SK-N-SH (cell line): ENCODE results near the gene TMOD3. TPM values are rescaled to one million over a fixed set of nuclear protein-coding genes. Genes with fewer than 3 reads are reported as not detected.

Experiments used
- CTCF ChIA-PET: fragments of 300-600, 350-600 bp; formaldehyde crosslinking; extraction: SDS; loops from one replicate; lab custom pipeline; 2021; lab: Yijun Ruan, JAX
- POLR2A ChIA-PET: fragments of 350-600 bp; sonication (Branson Sonifier 250); formaldehyde crosslinking; extraction: SDS; loops from one replicate; lab custom pipeline; 2020; ENCODE audit warnings: antibody characterized with exemption, inconsistent platforms; lab: Yijun Ruan, JAX
- DNase-seq: peaks from one replicate; pipeline ENCODE4 v3.0.0; 2012
- H2AFZ ChIP-seq: fragments of 200-600 bp; sonication (generic); 2 replicates; pipeline ENCODE4 v1.8.1; 2016; ENCODE audit warnings: antibody characterized with exemption, mild to moderate bottlenecking, low read depth
- H3F3A ChIP-seq: fragments of 200-600 bp; sonication (generic); replicated peaks from 2 replicates; pipeline ENCODE3; 2016; ENCODE audit warnings: antibody characterized with exemption, mild to moderate bottlenecking; ENCODE audit not compliant: insufficient read depth
- H3K27ac ChIP-seq, 2 experiments: fragments of 200-500 bp in 1 of 2; fragments of 200-600 bp in 1 of 2; sonication (Bioruptor generic) in 1 of 2; sonication (generic), shearing (Covaris generic) in 1 of 2; 2 replicates each; pipeline versions ENCODE4 v1.5.1 to v1.6.1; 2014 to 2016; ENCODE audit warnings: low read depth in 2 of 2, inconsistent platforms in 1 of 2, low read length in 1 of 2, mild to moderate bottlenecking in 1 of 2, mixed read lengths in 1 of 2
- H3K27me3 ChIP-seq: fragments of 200-600 bp; sonication (generic), shearing (Covaris generic); 2 replicates; pipeline ENCODE4 v1.6.1; 2016; ENCODE audit warnings: mixed run types; ENCODE audit not compliant: insufficient read depth
- H3K36me3 ChIP-seq, 2 experiments: fragments of 200-500 bp in 1 of 2; fragments of 200-600 bp in 1 of 2; sonication (Bioruptor generic) in 1 of 2; sonication (generic) in 1 of 2; replicated peaks in 1 of 2; 2 replicates each; pipeline versions ENCODE3 to v1.5.1; 2014 to 2016; ENCODE audit warnings: low read length in 1 of 2, mild to moderate bottlenecking in 1 of 2; ENCODE audit not compliant: insufficient read depth in 2 of 2, control insufficient read depth in 1 of 2
- H3K4me1 ChIP-seq, 2 experiments: fragments of 200-500 bp in 1 of 2; fragments of 200-600 bp in 1 of 2; sonication (Bioruptor generic) in 1 of 2; sonication (generic), shearing (Covaris generic) in 1 of 2; 2 replicates each; pipeline versions ENCODE4 v1.5.1 to v1.6.1; 2014 to 2016; ENCODE audit warnings: low read depth in 1 of 2, low read length in 1 of 2, mixed run types in 1 of 2; ENCODE audit not compliant: insufficient read depth in 2 of 2, control insufficient read depth in 1 of 2
- H3K4me2 ChIP-seq: fragments of 200-600 bp; sonication (generic), shearing (Covaris generic); 2 replicates; pipeline ENCODE4 v1.6.1; 2017; ENCODE audit warnings: mixed run types
- H3K4me3 ChIP-seq, 2 experiments: fragments of 200-500 bp in 1 of 2; fragments of 200-600 bp in 1 of 2; sonication (Bioruptor generic) in 1 of 2; sonication (generic), shearing (Covaris generic) in 1 of 2; 2 replicates each; pipeline versions ENCODE4 v1.5.1 to v1.8.1; 2014 to 2016; ENCODE audit warnings: low read depth in 2 of 2, inconsistent platforms in 1 of 2, low read length in 1 of 2, mild to moderate bottlenecking in 1 of 2, mixed read lengths in 1 of 2, moderate library complexity in 1 of 2
- H3K79me2 ChIP-seq: fragments of 200-600 bp; sonication (generic); 2 replicates; pipeline ENCODE4 v1.8.1; 2017; ENCODE audit warnings: mild to moderate bottlenecking; ENCODE audit not compliant: insufficient read depth
- H3K9ac ChIP-seq: fragments of 200-600 bp; sonication (generic); 2 replicates; pipeline ENCODE4 v1.6.1; 2017; ENCODE audit warnings: mixed run types
- H3K9me2 ChIP-seq: fragments of 200-600 bp; sonication (generic); 2 replicates; pipeline ENCODE4 v1.6.1; 2017; ENCODE audit warnings: mixed run types
- H3K9me3 ChIP-seq: fragments of 200-600 bp; sonication (generic); 2 replicates; pipeline ENCODE4 v1.6.1; 2017; ENCODE audit warnings: mixed run types, mild to moderate bottlenecking, moderate library complexity
- H4K20me1 ChIP-seq: fragments of 200-600 bp; sonication (generic); 2 replicates; pipeline ENCODE4 v1.6.1; 2017; ENCODE audit warnings: mild to moderate bottlenecking, mixed run types; ENCODE audit not compliant: insufficient read depth
- CHD2 ChIP-seq: fragments of 150-350 bp; IDR thresholded peaks from 2 replicates; pipeline ENCODE4 v1.6.1; 2018; ENCODE audit warnings: low read length; ENCODE audit not compliant: partially characterized antibody
- FOXM1 ChIP-seq: IDR thresholded peaks from 2 replicates; pipeline ENCODE4 v1.4.0; 2012; ENCODE audit warnings: low read depth, mild to moderate bottlenecking
- JUND ChIP-seq: IDR thresholded peaks from 2 replicates; pipeline ENCODE4 v1.4.0; 2012
- MEF2A ChIP-seq: IDR thresholded peaks from 2 replicates; pipeline ENCODE4 v1.4.0; 2012; ENCODE audit warnings: low read depth, borderline replicate concordance
- NRF1 ChIP-seq: IDR thresholded peaks from 2 replicates; pipeline ENCODE4 v1.6.1; 2012; ENCODE audit warnings: low read depth, mild to moderate bottlenecking, low read length
- RFX5 ChIP-seq: IDR thresholded peaks from 2 replicates; pipeline ENCODE4 v1.6.1; 2012; ENCODE audit warnings: mild to moderate bottlenecking, improper control_type of control experiment, low read length
- SIN3A ChIP-seq: IDR thresholded peaks from 2 replicates; pipeline ENCODE4 v1.6.1; 2012; ENCODE audit warnings: low read depth, mild to moderate bottlenecking, low read length, moderate library complexity, borderline replicate concordance
- SMC3 ChIP-seq: IDR thresholded peaks from 2 replicates; pipeline ENCODE4 v1.6.1; 2012; ENCODE audit warnings: low read depth, low read length, improper control_type of control experiment
- TEAD4 ChIP-seq: IDR thresholded peaks from 2 replicates; pipeline ENCODE4 v1.4.0; 2012; ENCODE audit warnings: mild to moderate bottlenecking, borderline replicate concordance; ENCODE audit not compliant: insufficient read depth
- WGBS: methylation state at CpG from one replicate; pipeline ENCODE4 v1.1.6; 2017; ENCODE audit warnings: low lambda C conversion rate; 5-methylcytosine and 5-hydroxymethylcytosine counted together
- polyA plus RNA-seq, 3 experiments: library from polyadenylated mRNA; depleted of rRNA; stranded (reverse); fragments of >200 nt; gene quantifications; 2 replicates each; pipeline ENCODE4 v1.2.3, GENCODE V29; 2012
- TF ChIP-seq, protein P1 (sequence below): fragments of 150-350 bp; IDR thresholded peaks from 2 replicates; pipeline ENCODE4 v1.6.1; 2017; ENCODE audit warnings: antibody characterized with exemption, low read length, low read depth, borderline replicate concordance
- TF ChIP-seq, protein P2 (sequence below): IDR thresholded peaks from 2 replicates; pipeline ENCODE4 v1.4.0; 2012; ENCODE audit warnings: low read depth, borderline replicate concordance

The TMOD3 gene
- polyA plus RNA-seq, 1 of the 3 experiments (the other 2 are of a cell fraction): 6.0 TPM

DNA sequence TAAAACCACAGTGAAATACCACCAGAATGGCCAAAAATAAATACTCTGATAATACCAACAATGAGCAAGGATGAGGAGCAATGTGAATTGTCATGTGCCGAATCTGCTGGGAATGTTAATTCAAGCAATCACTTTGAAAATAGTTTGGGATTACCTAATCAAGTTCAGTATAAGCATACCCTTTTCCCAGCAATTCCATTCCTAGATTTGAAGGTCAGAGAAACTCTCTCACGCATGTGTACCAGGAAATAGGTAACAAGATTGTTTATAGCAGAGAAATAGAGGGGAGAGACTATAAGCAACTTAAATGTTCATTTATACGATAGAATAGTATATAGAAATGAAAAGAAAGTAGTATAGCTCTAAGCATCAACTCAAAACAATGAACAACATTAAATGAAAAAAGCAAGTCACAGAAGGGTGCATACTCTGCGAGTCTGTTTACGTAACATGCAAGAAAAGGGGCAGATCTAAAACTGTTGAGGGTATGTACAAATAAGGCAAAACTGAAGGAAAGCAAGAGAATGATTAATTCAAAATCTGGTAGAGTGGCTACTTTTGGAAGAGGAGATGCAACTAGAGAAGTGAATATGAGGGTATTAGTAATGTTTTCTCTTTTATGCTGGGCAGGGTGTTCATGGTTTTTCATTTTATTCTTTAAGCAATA is 27.4 kb downstream of the TMOD3 start:
- no peaks in the 10 kb centered on the region for H3K27me3 ChIP-seq
- H4K20me1 ChIP-seq: peaks cover 50% of the 10 kb centered on the region
- H3K27ac ChIP-seq: no peak overlapping the region
- ChIA-PET POLR2A (no interaction called here), CTCF (interaction anchor here (1.6 to 2.0 kb wide), 2 partner anchors 18 to 32 kb away, joined by 4 to 5 read pairs; no protein-coding TSS in a partner anchor)
- H3K4me3 ChIP-seq: no peak overlapping the region
- H3K79me2 ChIP-seq: peaks cover 99% of the 10 kb centered on the region
- H3K4me1 ChIP-seq: peaks cover 0 to 17% of the 10 kb centered on the region in 2 experiments; a peak in 1 of 4 replicates
- H3K9ac ChIP-seq: no peak overlapping the region
- no peak for DNase-seq
- TF ChIP-seq SMC3: no peak
- H3K4me2 ChIP-seq: no peak overlapping the region
- no peaks in the 10 kb centered on the region for H3K9me3 ChIP-seq
- WGBS: 86% methylated on average over 5 of the region's 5 CpGs
- no peaks in the 10 kb centered on the region for H3F3A ChIP-seq
- H2AFZ ChIP-seq: no peak overlapping the region
- H3K9me2 ChIP-seq: no peaks in the 10 kb centered on the region
- H3K36me3 ChIP-seq: peaks cover 0 to 12% of the 10 kb centered on the region in 2 experiments

DNA sequence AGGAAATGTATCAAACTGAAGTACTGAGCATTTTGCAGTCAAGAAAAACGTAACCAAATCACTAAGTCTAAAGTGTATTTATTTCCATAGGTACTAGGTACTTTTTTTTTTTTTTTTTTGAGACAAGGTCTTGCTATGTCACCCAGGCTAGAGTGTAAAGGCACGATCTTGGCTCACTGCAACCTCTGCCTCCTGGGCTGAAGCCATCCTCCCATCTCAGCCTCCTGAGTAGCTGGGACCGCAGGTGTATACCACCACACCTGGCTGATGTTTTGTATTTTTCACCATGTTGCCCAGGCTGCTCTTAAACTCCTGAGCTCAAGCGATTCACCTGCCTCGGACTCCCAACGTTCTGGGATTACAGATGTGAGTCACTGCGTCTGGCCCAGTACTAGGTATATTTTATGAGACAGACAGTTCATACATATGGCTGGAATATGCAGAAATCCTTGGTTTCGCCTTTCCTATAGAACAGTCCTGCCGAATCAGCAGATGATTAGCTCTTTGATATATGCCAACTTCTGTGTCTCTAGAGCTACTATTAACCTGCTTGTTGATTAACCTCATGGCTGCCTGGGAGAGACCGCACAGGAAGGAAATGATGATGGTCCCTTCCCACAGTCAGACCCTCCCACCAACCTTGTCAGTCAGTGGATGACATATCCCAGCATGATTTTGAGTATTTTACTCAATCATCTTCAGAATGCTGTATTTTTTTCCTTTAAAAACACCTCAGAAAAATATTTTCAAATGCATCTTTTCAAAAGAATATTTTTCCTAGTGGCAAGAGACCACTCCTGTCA is 32.3 kb downstream of the TMOD3 start:
- no peak overlapping the region for H3K27ac ChIP-seq
- peaks cover 12 to 30% of the 10 kb centered on the region in 2 experiments for H3K36me3 ChIP-seq
- H3K4me3 ChIP-seq: no peak overlapping the region
- H3F3A ChIP-seq: no peaks in the 10 kb centered on the region
- H3K9ac ChIP-seq: no peak overlapping the region
- WGBS: 80% methylated on average over 9 of the region's 10 CpGs
- no peak for DNase-seq
- peaks cover 20% of the 10 kb centered on the region for H4K20me1 ChIP-seq
- H3K9me2 ChIP-seq: no peaks in the 10 kb centered on the region
- H3K27me3 ChIP-seq: no peaks in the 10 kb centered on the region
- ChIA-PET CTCF (interaction anchor here (1.5 to 1.8 kb wide), 2 partner anchors 14 to 26 kb away, joined by 3 read pairs; no protein-coding TSS in a partner anchor), POLR2A (no interaction called here)
- no peak overlapping the region for H2AFZ ChIP-seq
- H3K79me2 ChIP-seq: peaks cover 99% of the 10 kb centered on the region
- no peak overlapping the region for H3K4me2 ChIP-seq
- H3K9me3 ChIP-seq: no peaks in the 10 kb centered on the region
- H3K4me1 ChIP-seq: peaks cover 0 to 7% of the 10 kb centered on the region in 2 experiments; a peak in 2 of 4 replicates
- TF ChIP-seq, protein P1, sequence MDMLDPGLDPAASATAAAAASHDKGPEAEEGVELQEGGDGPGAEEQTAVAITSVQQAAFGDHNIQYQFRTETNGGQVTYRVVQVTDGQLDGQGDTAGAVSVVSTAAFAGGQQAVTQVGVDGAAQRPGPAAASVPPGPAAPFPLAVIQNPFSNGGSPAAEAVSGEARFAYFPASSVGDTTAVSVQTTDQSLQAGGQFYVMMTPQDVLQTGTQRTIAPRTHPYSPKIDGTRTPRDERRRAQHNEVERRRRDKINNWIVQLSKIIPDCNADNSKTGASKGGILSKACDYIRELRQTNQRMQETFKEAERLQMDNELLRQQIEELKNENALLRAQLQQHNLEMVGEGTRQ: no peak
- TF ChIP-seq JUND (no peak), FOXM1 (no peak), RFX5 (no peak), SIN3A (no peak), MEF2A (no peak), NRF1 (no peak)

DNA sequence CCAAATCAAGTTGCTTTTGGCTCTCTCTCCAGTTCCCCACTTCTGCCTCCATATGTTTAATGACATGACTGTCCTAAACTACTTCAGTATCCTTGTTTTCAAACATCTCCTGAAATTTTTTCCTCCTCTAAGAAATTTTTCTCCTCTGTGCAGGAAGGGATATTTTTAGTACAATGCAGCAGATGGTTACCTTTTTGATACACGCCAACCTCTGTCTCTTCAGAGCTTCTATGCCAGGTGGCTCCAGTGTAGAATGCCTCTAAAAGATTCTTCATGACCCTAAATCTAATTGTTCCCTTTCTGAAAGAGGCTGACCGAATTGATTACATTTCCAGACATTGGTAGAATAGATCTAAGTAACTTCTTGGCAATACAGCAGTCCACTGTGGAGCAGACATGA is 33.7 kb downstream of the TMOD3 start:
- H4K20me1 ChIP-seq: peaks cover 17% of the 10 kb centered on the region
- TF ChIP-seq, protein P2, sequence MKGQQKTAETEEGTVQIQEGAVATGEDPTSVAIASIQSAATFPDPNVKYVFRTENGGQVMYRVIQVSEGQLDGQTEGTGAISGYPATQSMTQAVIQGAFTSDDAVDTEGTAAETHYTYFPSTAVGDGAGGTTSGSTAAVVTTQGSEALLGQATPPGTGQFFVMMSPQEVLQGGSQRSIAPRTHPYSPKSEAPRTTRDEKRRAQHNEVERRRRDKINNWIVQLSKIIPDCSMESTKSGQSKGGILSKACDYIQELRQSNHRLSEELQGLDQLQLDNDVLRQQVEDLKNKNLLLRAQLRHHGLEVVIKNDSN: no peak
- TF ChIP-seq TEAD4: no peak
- TF ChIP-seq NRF1: no peak
- TF ChIP-seq JUND: no peak
- TF ChIP-seq SMC3: no peak
- TF ChIP-seq CHD2: no peak
- H3K9me3 ChIP-seq: no peaks in the 10 kb centered on the region
- no peak overlapping the region for H3K27ac ChIP-seq
- no peak overlapping the region for H3K4me2 ChIP-seq
- H3K79me2 ChIP-seq: peaks cover 97% of the 10 kb centered on the region
- peaks cover 3% of the 10 kb centered on the region for H3F3A ChIP-seq
- H3K9me2 ChIP-seq: no peaks in the 10 kb centered on the region
- no peak overlapping the region for H3K4me3 ChIP-seq
- ChIA-PET CTCF (interaction anchor here (1.0 kb wide), 1 partner anchor 9 kb away, joined by 3 read pairs; no protein-coding TSS in a partner anchor), POLR2A (no interaction called here)
- no peak overlapping the region for H3K9ac ChIP-seq
- no peaks in the 10 kb centered on the region for H3K27me3 ChIP-seq
- H2AFZ ChIP-seq: no peak overlapping the region
- H3K4me1 ChIP-seq: peaks cover 0 to 16% of the 10 kb centered on the region in 2 experiments; a peak in 2 of 4 replicates
- peaks cover 15 to 29% of the 10 kb centered on the region in 2 experiments for H3K36me3 ChIP-seq
- 94% methylated on average over 2 of the region's 2 CpGs for WGBS
- DNase-seq: no peak
